H1 (cell line): Measurements from ENCODE around the gene RGS7BP. TPM values are rescaled to one million over a fixed set of nuclear protein-coding genes. Genes with fewer than 3 reads are reported as not detected.

Source experiments
- CTCF ChIA-PET: fragments of 300-600 bp; sonication (Branson Sonifier 250); formaldehyde crosslinking; loops from one replicate; lab custom pipeline; 2021; ENCODE audit not compliant: partially characterized antibody; lab: Charles Lee
- POLR2A ChIA-PET: fragments of 300-600 bp; sonication (Branson Sonifier 250); formaldehyde crosslinking; loops from one replicate; lab custom pipeline; 2021; ENCODE audit warnings: inconsistent platforms; ENCODE audit not compliant: partially characterized antibody; lab: Charles Lee
- DNase-seq, 2 experiments: peaks; one replicate each; pipeline versions ENCODE4 v3.0.0 to v3.0.0-alpha.2; 2010 to 2022; ENCODE audit warnings: low spot score in 2 of 2, low read depth in 1 of 2, mixed read lengths in 1 of 2
- FAIRE-seq: peaks from 2 replicates; lab custom pipeline; 2011; peaks lifted over from hg19 to GRCh38; lab: Jason Lieb, UNC
- H2AFZ ChIP-seq: 2 replicates; pipeline ENCODE4 v1.8.1; 2012; ENCODE audit warnings: low read length, inconsistent platforms
- H2AK5ac ChIP-seq: 2 replicates; pipeline ENCODE4 v1.6.1; 2013; ENCODE audit warnings: low read depth, low read length
- H2BK120ac ChIP-seq: replicated peaks from 2 replicates; pipeline ENCODE3; 2013; ENCODE audit warnings: low read depth, low read length, inconsistent platforms
- H2BK12ac ChIP-seq: 2 replicates; pipeline ENCODE4 v1.6.1; 2013; ENCODE audit warnings: low read depth, low read length
- H2BK15ac ChIP-seq: 2 replicates; pipeline ENCODE4 v1.6.1; 2013; ENCODE audit warnings: low read length
- H2BK20ac ChIP-seq: 2 replicates; pipeline ENCODE4 v1.6.1; 2013; ENCODE audit warnings: low read length
- H2BK5ac ChIP-seq: 2 replicates; pipeline ENCODE4 v1.6.1; 2013; ENCODE audit warnings: low read depth, low read length
- H3K14ac ChIP-seq: 2 replicates; pipeline ENCODE4 v1.6.1; 2013; ENCODE audit warnings: inconsistent platforms; ENCODE audit not compliant: insufficient read length
- H3K18ac ChIP-seq: 2 replicates; pipeline ENCODE4 v1.6.1; 2013; ENCODE audit warnings: low read length; ENCODE audit errors: extremely low read depth
- H3K23ac ChIP-seq: 2 replicates; pipeline ENCODE4 v1.6.1; 2013; ENCODE audit warnings: inconsistent platforms; ENCODE audit not compliant: insufficient read length
- H3K23me2 ChIP-seq: 2 replicates; pipeline ENCODE4 v1.6.1; 2013; ENCODE audit warnings: low read depth, low read length
- H3K27ac ChIP-seq: 2 replicates; pipeline ENCODE4 v1.6.1; 2011; ENCODE audit warnings: low read depth, low read length, inconsistent platforms
- H3K27me3 ChIP-seq, 4 experiments: replicated peaks in 1 of 4; 1 replicate in 1 of 4; 2 replicates in 3 of 4; pipeline versions ENCODE4 v1.6.1 to v1.8.1; 2011 to 2013; ENCODE audit warnings: low read length in 3 of 4, mild to moderate bottlenecking in 3 of 4, inconsistent platforms in 2 of 4, mixed read lengths in 2 of 4, moderate library complexity in 1 of 4; ENCODE audit not compliant: control insufficient read depth in 3 of 4, insufficient read depth in 3 of 4; ENCODE audit errors: extremely low read depth in 1 of 4
- H3K36me3 ChIP-seq, 4 experiments: 2 replicates each; pipeline versions ENCODE4 v1.6.1 to v1.8.1; 2011 to 2013; ENCODE audit warnings: mild to moderate bottlenecking in 4 of 4, low read length in 3 of 4, moderate library complexity in 2 of 4, control low read depth in 1 of 4, inconsistent platforms in 1 of 4; ENCODE audit not compliant: insufficient read depth in 4 of 4, control insufficient read depth in 2 of 4
- H3K4ac ChIP-seq: replicated peaks from 2 replicates; pipeline ENCODE3; 2013; ENCODE audit warnings: low read length, low read depth, mixed read lengths, inconsistent platforms; ENCODE audit not compliant: insufficient read length
- H3K4me1 ChIP-seq, 4 experiments: replicated peaks in 1 of 4; 1 replicate in 1 of 4; 2 replicates in 3 of 4; pipeline versions ENCODE4 v1.6.1 to v1.8.1; 2011 to 2013; ENCODE audit warnings: low read length in 3 of 4, inconsistent platforms in 2 of 4, mixed read lengths in 1 of 4; ENCODE audit not compliant: insufficient read depth in 4 of 4, control insufficient read depth in 3 of 4
- H3K4me2 ChIP-seq, 2 experiments: 2 replicates each; pipeline versions ENCODE4 v1.6.1 to v1.8.1; 2011 to 2013; ENCODE audit warnings: low read depth in 2 of 2, low read length in 2 of 2, control low read depth in 1 of 2, inconsistent platforms in 1 of 2, mild to moderate bottlenecking in 1 of 2; ENCODE audit not compliant: insufficient read depth in 1 of 2
- H3K4me3 ChIP-seq, 4 experiments: fragments of 200-600, 300-600 bp in 1 of 4; sonication (generic), shearing (Covaris generic), sonication (Bioruptor Twin) in 1 of 4; 2 replicates each; pipeline versions ENCODE4 v1.5.1 to v1.8.1; 2011 to 2016; ENCODE audit warnings: low read length in 4 of 4, low read depth in 3 of 4, control low read depth in 2 of 4, inconsistent platforms in 2 of 4, mild to moderate bottlenecking in 2 of 4, mixed read lengths in 1 of 4, moderate library complexity in 1 of 4; ENCODE audit not compliant: insufficient read depth in 2 of 4; ENCODE audit errors: extremely low read depth in 1 of 4
- H3K56ac ChIP-seq: replicated peaks from 2 replicates; pipeline ENCODE3; 2013; ENCODE audit warnings: low read depth, mild to moderate bottlenecking, mixed read lengths, low read length, inconsistent platforms; ENCODE audit not compliant: insufficient read length
- H3K79me1 ChIP-seq: 2 replicates; pipeline ENCODE4 v1.6.1; 2013; ENCODE audit warnings: low read depth, low read length, control low read depth
- H3K79me2 ChIP-seq, 2 experiments: 2 replicates each; pipeline versions ENCODE4 v1.6.1 to v1.8.1; 2012 to 2013; ENCODE audit warnings: low read length in 2 of 2, mild to moderate bottlenecking in 2 of 2, inconsistent platforms in 1 of 2; ENCODE audit not compliant: insufficient read depth in 2 of 2, control insufficient read depth in 1 of 2
- H3K9ac ChIP-seq, 4 experiments: replicated peaks in 1 of 4; 1 replicate in 1 of 4; 2 replicates in 3 of 4; pipeline versions ENCODE4 v1.6.1 to v1.8.1; 2011 to 2013; ENCODE audit warnings: low read depth in 3 of 4, low read length in 3 of 4, control low read depth in 2 of 4, mild to moderate bottlenecking in 2 of 4, moderate library complexity in 2 of 4, inconsistent platforms in 1 of 4; ENCODE audit errors: extremely low read depth in 1 of 4
- H3K9me3 ChIP-seq, 2 experiments: 2 replicates each; pipeline versions ENCODE4 v1.6.1 to v1.8.1; 2012 to 2013; ENCODE audit warnings: mild to moderate bottlenecking in 2 of 2, moderate library complexity in 2 of 2, control low read depth in 1 of 2, inconsistent platforms in 1 of 2, low read depth in 1 of 2, low read length in 1 of 2, mixed read lengths in 1 of 2; ENCODE audit not compliant: insufficient read depth in 2 of 2
- H4K20me1 ChIP-seq, 2 experiments: replicated peaks in 1 of 2; 2 replicates each; pipeline versions ENCODE3 to v1.8.1; 2011 to 2013; ENCODE audit warnings: inconsistent platforms in 2 of 2, low read length in 2 of 2, mild to moderate bottlenecking in 1 of 2; ENCODE audit not compliant: insufficient read depth in 2 of 2, control insufficient read depth in 1 of 2
- H4K5ac ChIP-seq: 2 replicates; pipeline ENCODE4 v1.6.1; 2013; ENCODE audit warnings: low read length, low read depth, mixed read lengths, inconsistent platforms; ENCODE audit not compliant: insufficient read length
- H4K8ac ChIP-seq: 2 replicates; pipeline ENCODE4 v1.8.0; 2013; ENCODE audit warnings: mild to moderate bottlenecking, moderate library complexity, low read length, inconsistent platforms; ENCODE audit not compliant: insufficient read depth; ENCODE audit errors: extremely low read depth
- H4K91ac ChIP-seq: replicated peaks from 2 replicates; pipeline ENCODE3; 2013; ENCODE audit warnings: low read length, mixed read lengths, inconsistent platforms; ENCODE audit not compliant: insufficient read length
- CHD2 ChIP-seq: IDR thresholded peaks from 2 replicates; pipeline ENCODE4 v1.6.1; 2012; ENCODE audit warnings: low read length, improper control_type of control experiment
- EP300 ChIP-seq, 2 experiments: IDR thresholded peaks; 1 replicate in 1 of 2; 2 replicates in 1 of 2; pipeline ENCODE4 v1.6.1; 2011 to 2012; ENCODE audit warnings: low read depth in 2 of 2, low read length in 2 of 2, mild to moderate bottlenecking in 2 of 2, borderline replicate concordance in 1 of 2, inconsistent platforms in 1 of 2, moderate library complexity in 1 of 2
- GTF2F1 ChIP-seq: IDR thresholded peaks from 2 replicates; pipeline ENCODE4 v1.6.1; 2012; ENCODE audit warnings: low read depth, low read length, improper control_type of control experiment, borderline replicate concordance
- HDAC2 ChIP-seq, 2 experiments: fragments of 300-600 bp in 1 of 2; sonication (generic) in 1 of 2; IDR thresholded peaks; 2 replicates each; pipeline ENCODE4 v1.6.1; 2011 to 2012; ENCODE audit warnings: low read depth in 2 of 2, low read length in 2 of 2, mild to moderate bottlenecking in 2 of 2, moderate library complexity in 2 of 2, borderline replicate concordance in 1 of 2, inconsistent platforms in 1 of 2
- RXRA ChIP-seq: IDR thresholded peaks from 2 replicates; pipeline ENCODE4 v1.6.1; 2011; ENCODE audit warnings: low read depth, mild to moderate bottlenecking, low read length, moderate library complexity; ENCODE audit not compliant: insufficient read depth
- SP1 ChIP-seq: IDR thresholded peaks from 2 replicates; pipeline ENCODE4 v1.6.1; 2011; ENCODE audit warnings: low read depth, low read length
- YY1 ChIP-seq: IDR thresholded peaks from 2 replicates; pipeline ENCODE4 v1.6.1; 2011; ENCODE audit warnings: low read depth, mild to moderate bottlenecking, low read length
- WGBS, 2 experiments: shearing (Covaris generic) in 1 of 2; methylation state at CpG; one replicate each; pipeline versions ENCODE4 v1.1.6 to v1.1.7; 2013 to 2015; ENCODE audit warnings: low lambda C conversion rate in 2 of 2, mixed read lengths in 2 of 2, inconsistent platforms in 1 of 2, low coverage in 1 of 2, missing lambda C conversion rate in 1 of 2; ENCODE audit not compliant: insufficient replicate concordance in 2 of 2, insufficient coverage in 1 of 2, insufficient read length in 1 of 2; ENCODE audit errors: extremely low coverage in 1 of 2, missing lambda C conversion rate in 1 of 2; 5-methylcytosine and 5-hydroxymethylcytosine counted together
- polyA plus RNA-seq, 7 experiments: library from polyadenylated mRNA; depleted of rRNA in 3 of 7; stranded (reverse) in 5 of 7; unstranded in 2 of 7; fragments of >200 nt in 5 of 7; fragments of 200-250 nt in 2 of 7; gene quantifications; 1 replicate in 5 of 7; 2 replicates in 1 of 7; 4 replicates in 1 of 7; pipeline versions ENCODE4 v1.2.1 to v1.2.3, GENCODE V29; 2011 to 2013; ENCODE audit warnings: missing spikeins in 2 of 7, mixed read lengths in 2 of 7
- total RNA-seq: library from RNA; stranded (reverse); fragmentation: NEBNext Ultra II Directional; extraction: Animal tissue kit (Norgen Biotek cat#: 25700); gene quantifications from 2 replicates; pipeline ENCODE4 v1.2.1, GENCODE V29; 2021

The RGS7BP gene
- total and polyA plus RNA-seq, 2 of the 8 experiments (the other 6 are each of a cell fraction or from before 2014, with no cell fraction given), result 0.65 to 2.3 TPM

DNA sequence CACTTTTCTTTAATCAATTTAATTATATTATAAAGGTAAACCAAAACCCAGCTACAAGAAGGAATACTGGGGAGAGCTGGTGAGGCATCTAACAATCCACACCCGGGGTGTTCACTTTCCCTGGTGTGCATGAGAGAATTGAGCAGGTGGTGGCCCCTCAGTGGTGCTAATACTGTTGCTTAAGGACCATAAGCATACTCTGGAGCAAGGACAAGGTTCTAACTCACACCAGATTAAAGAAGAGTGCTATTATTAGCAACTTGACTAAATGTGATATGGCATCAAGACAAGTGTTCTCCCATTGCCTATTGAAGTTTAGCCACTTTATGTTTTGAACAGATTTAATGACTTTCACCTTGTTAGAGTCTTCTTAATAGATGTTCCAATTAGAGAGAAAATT lies 8.8 kb downstream of the RGS7BP start:
- H3K27ac ChIP-seq, result no peak overlapping the region
- H3K14ac ChIP-seq, result no peak overlapping the region
- no peak overlapping the region for H2BK20ac ChIP-seq
- no peaks in the 10 kb centered on the region for H4K20me1 ChIP-seq
- no peak overlapping the region for H2BK15ac ChIP-seq
- no peak overlapping the region for H3K18ac ChIP-seq
- no peak overlapping the region for H4K5ac ChIP-seq
- H3K79me2 ChIP-seq, result no peaks in the 10 kb centered on the region
- DNase-seq (no peak), FAIRE-seq (no peak)
- no peaks in the 10 kb centered on the region for H3K27me3 ChIP-seq
- no peak overlapping the region for H2AK5ac ChIP-seq
- H3K23me2 ChIP-seq, result no peaks in the 10 kb centered on the region
- no peaks in the 10 kb centered on the region for H3K4me1 ChIP-seq
- H2AFZ ChIP-seq, result no peak overlapping the region
- H3K36me3 ChIP-seq, result no peaks in the 10 kb centered on the region
- POLR2A ChIA-PET, result no interaction called here
- no peak overlapping the region for H3K4ac ChIP-seq
- H3K4me3 ChIP-seq, result no peak overlapping the region
- H3K79me1 ChIP-seq, result no peaks in the 10 kb centered on the region
- no peak overlapping the region for H4K8ac ChIP-seq
- H3K23ac ChIP-seq, result no peak overlapping the region
- no peak overlapping the region for H3K56ac ChIP-seq
- H3K9me3 ChIP-seq, result no peaks in the 10 kb centered on the region
- CTCF ChIA-PET, result interaction anchor here (0.9 to 1.6 kb wide), 4 partner anchors 8 to 80 kb away, joined by 3 to 5 read pairs (median 4); partner anchors contain the start of gene RGS7BP
- no peak overlapping the region for H2BK12ac ChIP-seq
- H2BK120ac ChIP-seq, result no peak overlapping the region
- 93% methylated on average over 1 of the region's 1 CpG; no CpG with 5 or more reads in 1 of the 2 experiments for WGBS, 2 experiments
- H4K91ac ChIP-seq, result no peak overlapping the region
- H3K9ac ChIP-seq, result no peak overlapping the region
- H2BK5ac ChIP-seq, result no peak overlapping the region
- no peak overlapping the region for H3K4me2 ChIP-seq
- TF ChIP-seq GTF2F1 (no peak), SP1 (no peak), YY1 (no peak), RXRA (no peak), HDAC2 (IDR thresholded peaks at IDR 0.05; ENCODE audit: borderline replicate concordance in 1 of 2, low read depth in 2 of 2, low read length in 2 of 2) (no peak), CHD2 (no peak), EP300 (IDR thresholded peaks at IDR 0.05; ENCODE audit: borderline replicate concordance in 1 of 2, low read depth in 2 of 2, low read length in 2 of 2) (no peak)
